NCI-H187 (cell line): ENCODE results near the gene CLEC4A.
"Not testable (repeated sequence)": the region's sequence is repeated elsewhere in the genome, so short reads cannot be mapped to it uniquely, and the experiment has no call there.

Experiments used
- DNase-seq, 2 experiments: peaks; one replicate each; lab custom pipeline; 2025; lab: John Stamatoyannopoulos, UW

CLEC4A gene

DNA sequence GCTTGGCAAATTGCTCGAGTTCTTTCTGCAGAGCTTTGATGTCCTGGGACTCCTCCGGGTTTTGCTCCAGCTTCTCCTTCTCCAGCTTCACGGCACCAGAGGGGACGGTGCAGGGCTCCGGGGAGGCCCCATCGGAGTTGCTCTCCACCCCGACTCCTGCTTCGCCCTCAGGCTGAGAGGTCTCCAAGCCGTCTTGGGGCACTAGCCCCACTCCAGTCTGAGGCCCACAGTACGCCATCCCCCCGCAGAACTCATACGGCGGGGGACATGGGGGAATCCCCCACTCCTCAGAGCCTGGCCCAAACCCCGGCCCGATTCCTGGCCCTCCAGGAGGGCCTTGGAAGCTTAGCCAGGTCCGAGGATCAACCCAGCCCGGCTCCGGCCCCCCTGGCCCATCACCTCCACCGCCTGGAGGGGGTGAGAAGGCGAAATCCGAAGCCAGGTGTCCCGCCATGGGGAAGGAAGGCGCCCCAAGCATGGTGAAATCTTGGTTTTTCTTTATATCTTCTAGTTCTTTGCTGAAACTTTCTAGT is 11.0 kb downstream of the CLEC4A start:
- not testable (repeated sequence) for DNase-seq

- DNase-seq: not testable (repeated sequence)
Observed at GRCh38 chr12:8141647-8142046, 18.2 kb downstream of the CLEC4A start.

GRCh38 chr12:8143261-8143660 is 19.8 kb downstream of the CLEC4A start:
- DNase-seq: no peak

DNA sequence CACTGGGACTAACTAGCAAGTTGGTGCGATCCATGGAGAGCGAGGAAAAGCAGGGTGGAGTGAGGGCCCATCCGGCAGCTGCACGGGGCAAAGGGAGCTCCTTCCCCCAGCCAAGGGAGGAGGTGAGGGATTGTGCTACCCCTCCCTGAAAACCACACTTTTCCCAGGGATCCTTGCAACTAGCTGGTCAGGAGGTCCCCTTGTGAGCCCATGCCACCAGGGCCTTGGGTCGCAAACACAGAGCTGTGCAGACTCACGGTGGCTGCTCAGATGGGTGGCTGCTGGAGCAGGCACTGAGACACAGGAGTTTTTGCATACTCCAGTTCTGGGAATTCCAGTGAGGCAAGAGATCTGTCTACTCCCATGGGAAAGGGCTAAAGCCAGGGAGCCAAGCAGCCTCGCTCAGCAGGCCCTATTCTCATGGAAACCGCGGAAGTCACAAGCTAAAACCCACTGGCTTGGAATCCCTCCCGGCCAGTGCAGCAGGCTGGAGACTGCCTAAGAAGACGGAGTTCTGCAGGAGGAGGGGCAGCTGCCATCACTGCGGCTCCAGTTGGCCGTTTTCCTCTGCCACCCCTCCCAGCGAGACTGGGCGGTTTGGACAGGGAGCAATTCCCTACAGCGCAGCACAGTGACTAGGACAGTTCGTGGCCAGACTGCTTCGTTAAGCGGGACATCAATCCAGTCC is 22.5 kb downstream of the CLEC4A start:
- no peak for DNase-seq

DNA sequence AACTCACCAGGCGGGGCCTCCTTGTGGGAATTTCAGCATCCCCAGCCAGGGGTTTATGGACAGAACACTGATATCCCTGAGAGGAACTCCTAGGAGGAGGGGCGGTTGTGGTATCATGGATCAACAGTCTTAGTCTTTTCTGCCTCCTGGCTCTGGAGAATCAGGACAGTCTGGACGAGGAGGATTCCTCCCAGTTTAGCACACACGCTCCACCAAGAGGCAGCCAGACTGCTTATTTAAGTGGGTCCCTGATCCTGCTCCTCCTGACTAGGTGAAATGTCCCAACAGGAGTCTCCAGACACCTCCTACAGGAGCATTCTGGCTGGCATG is 23.0 kb downstream of the CLEC4A start:
- DNase-seq: no peak

DNA sequence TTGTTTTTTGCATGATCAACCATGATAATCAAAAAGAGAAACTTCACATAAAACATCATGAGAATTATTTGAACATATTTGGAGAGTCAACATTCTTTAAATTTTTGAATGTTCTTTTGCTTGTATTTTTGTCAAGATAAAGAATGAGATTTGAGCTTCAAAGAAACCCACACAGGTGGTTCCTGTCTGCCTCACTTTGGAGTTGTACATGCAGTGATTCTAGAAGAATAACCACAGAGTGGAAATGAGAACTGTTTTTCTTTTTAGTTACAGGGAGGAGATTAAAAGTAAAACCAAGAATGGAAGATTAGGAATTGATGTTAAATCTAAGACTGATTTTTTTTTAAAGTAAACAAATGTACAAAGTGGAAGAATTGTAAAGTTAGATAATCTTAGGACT is 31.1 kb downstream of the CLEC4A start:
- DNase-seq: no peak

- no peak for DNase-seq
Observed at GRCh38 chr12:8156416-8156815, 33.0 kb downstream of the CLEC4A start.

GRCh38 chr12:8156845-8157244 is 33.4 kb downstream of the CLEC4A start, which contains the start of gene ZNF705A:
Gene ZNF705A (plus strand): TSS chr12:8157015. CDS start chr12:8172626, 15,611 bp downstream.
- DNase-seq: no peak

DNA sequence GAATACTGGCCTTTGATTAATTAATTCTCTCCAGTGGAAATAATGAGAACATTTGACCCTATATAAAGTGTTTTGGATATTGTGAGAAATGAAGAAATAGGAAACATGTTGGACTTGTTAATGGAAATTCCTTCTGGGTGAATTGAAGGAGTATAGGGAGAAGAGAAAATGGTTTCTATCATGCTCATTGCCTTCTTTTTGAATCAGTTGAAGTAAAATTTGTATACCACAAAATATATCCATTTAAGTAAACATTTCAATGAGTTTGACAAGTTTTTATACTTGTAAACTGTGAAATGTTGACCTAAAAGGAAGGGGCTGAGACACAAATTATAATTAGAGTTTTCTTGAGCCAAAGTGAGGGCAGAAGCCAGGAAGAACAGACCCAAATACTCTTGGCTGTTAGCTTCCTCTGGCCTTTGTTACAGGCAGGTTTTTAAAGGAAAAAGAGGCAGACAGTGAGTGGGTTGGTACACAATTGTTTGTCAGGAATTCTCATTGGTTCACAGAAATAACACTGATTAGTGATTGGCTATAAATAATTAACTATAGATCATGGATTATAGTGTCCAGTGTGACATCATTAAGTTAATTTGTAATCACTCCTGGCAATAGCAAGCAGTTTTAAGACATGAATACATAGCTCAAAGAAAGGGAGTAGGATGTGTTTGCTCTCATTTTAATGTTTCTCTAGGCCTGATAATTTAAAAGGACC is 34.2 kb downstream of the CLEC4A start:
- DNase-seq: no peak

GRCh38 chr12:8172911-8173310 is 49.5 kb downstream of the CLEC4A start:
- not testable (repeated sequence) for DNase-seq

GRCh38 chr12:8179989-8180585 is 56.7 kb downstream of the CLEC4A start:
- peak in 1 of 2 experiments; percentile 50 for DNase-seq

DNA sequence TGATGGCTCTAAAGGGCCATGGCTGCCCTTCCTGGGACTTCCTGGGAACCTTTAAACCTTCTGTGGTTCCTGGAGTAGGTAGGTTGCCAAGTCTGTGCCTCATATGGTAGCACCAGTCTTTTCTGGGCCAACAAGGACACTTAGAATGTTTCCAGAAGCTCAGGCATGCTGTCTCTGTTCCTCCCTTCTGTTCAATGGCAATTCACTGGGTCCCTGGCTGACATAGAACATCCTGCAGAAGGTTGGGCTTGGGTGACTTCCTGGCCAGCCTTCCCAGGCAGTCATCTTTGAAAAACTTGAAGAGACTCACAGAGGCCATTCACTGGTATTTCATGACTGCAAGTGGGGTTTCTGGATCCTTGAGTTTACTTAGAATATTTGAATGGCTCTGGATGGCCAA is 57.9 kb downstream of the CLEC4A start:
- not testable (repeated sequence) for DNase-seq

DNA sequence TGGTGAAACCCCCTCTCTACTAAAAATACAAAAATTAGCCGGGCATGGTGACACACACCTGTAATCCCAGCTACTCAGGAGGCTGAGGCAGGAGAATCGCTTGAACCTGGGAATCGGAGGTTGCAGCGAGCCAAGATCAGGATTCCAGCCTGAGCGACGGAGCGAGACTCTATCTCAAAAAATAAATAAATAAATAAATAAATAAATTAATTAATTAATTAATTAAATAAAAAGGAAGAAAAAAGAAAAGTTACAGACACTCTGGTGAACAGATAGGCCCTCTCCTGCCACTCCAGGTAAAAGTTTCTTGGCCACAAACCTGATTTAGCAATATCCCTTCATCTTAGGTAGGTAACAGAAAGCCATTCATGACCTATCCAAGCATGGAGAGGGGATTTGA is 59.5 kb downstream of the CLEC4A start:
- DNase-seq: not testable (repeated sequence)

- not testable (repeated sequence) for DNase-seq
Observed at GRCh38 chr12:8183346-8183745, 59.9 kb downstream of the CLEC4A start.

- DNase-seq: not testable (repeated sequence)
Observed at GRCh38 chr12:8184206-8184605, 60.8 kb downstream of the CLEC4A start.

GRCh38 chr12:8188088-8188487 is 64.7 kb downstream of the CLEC4A start:
- not testable (repeated sequence) for DNase-seq
